HG03520 (cell line): ENCODE results near the gene WSCD2.
A peak's percentile ranks its signal among the peaks of the same experiment; 100 is the strongest.

Experiments
- ATAC-seq: cut with Tn5 transposase; IDR thresholded peaks from one replicate; pipeline ENCODE4 v1.9.1; 2021; ENCODE audit warnings: mild to moderate bottlenecking, moderate library complexity; ENCODE audit not compliant: unreplicated experiment

WSCD2 gene

GRCh38 chr12:108296945-108297344 lies 167.9 kb downstream of the WSCD2 start:
- ATAC-seq, result no peak

- no peak for ATAC-seq
These were observed 168.3 kb downstream of the WSCD2 start for GRCh38 chr12:108297424-108297823.

- peak; percentile 51 for ATAC-seq
These were observed 169.0 kb downstream of the WSCD2 start for GRCh38 chr12:108297895-108298760.

- no peak for ATAC-seq
These were observed 169.7 kb downstream of the WSCD2 start for GRCh38 chr12:108298761-108299275.

- ATAC-seq, result no peak
These were observed 170.4 kb downstream of the WSCD2 start for GRCh38 chr12:108299516-108299915.
